ENCODE data around the gene COL7A1.

COL7A1 gene

GRCh38 chr3:48595075-48595525, at the start of gene COL7A1:
Gene COL7A1, minus strand, starts transcription at chr3:48595329. Its CDS starts 170 bp downstream, at chr3:48595159.
- TF ChIP-seq TARDBP (IDR thresholded peaks at IDR 0.05) (no peak), ELF4 (IDR thresholded peaks at IDR 0.05) (no peak), SP1 (IDR thresholded peaks at IDR 0.05) (no peak), L3MBTL2 (conservative IDR thresholded peaks at IDR 0.05) (no peak), SUZ12 (IDR thresholded peaks at IDR 0.05) (no peak), LEF1 (IDR thresholded peaks at IDR 0.05; ENCODE audit: borderline replicate concordance) (no peak), ARNT (IDR thresholded peaks at IDR 0.05) (no peak), CTBP1 (IDR thresholded peaks at IDR 0.05; ENCODE audit: borderline replicate concordance) (no peak), BHLHE40 (IDR thresholded peaks at IDR 0.05; ENCODE audit: borderline replicate concordance) (no peak), NFRKB (IDR thresholded peaks at IDR 0.05) (no peak), ZNF384 (IDR thresholded peaks at IDR 0.05) (no peak), FOXK2 (IDR thresholded peaks at IDR 0.05) (no peak), FOXM1 (IDR thresholded peaks at IDR 0.05; ENCODE audit: borderline replicate concordance) (no peak)
- TF ChIP-seq, protein P1, sequence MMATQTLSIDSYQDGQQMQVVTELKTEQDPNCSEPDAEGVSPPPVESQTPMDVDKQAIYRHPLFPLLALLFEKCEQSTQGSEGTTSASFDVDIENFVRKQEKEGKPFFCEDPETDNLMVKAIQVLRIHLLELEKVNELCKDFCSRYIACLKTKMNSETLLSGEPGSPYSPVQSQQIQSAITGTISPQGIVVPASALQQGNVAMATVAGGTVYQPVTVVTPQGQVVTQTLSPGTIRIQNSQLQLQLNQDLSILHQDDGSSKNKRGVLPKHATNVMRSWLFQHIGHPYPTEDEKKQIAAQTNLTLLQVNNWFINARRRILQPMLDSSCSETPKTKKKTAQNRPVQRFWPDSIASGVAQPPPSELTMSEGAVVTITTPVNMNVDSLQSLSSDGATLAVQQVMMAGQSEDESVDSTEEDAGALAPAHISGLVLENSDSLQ (IDR thresholded peaks at IDR 0.05), result no peak
- POLR2A ChIA-PET, result no interaction called here
- CTCF ChIA-PET, result interaction anchor here (0.6 kb wide), 1 partner anchor 163 kb away, joined by 3 read pairs; no protein-coding TSS in a partner anchor
- no peak for DNase-seq (ENCODE audit: extremely low spot score)

DNA sequence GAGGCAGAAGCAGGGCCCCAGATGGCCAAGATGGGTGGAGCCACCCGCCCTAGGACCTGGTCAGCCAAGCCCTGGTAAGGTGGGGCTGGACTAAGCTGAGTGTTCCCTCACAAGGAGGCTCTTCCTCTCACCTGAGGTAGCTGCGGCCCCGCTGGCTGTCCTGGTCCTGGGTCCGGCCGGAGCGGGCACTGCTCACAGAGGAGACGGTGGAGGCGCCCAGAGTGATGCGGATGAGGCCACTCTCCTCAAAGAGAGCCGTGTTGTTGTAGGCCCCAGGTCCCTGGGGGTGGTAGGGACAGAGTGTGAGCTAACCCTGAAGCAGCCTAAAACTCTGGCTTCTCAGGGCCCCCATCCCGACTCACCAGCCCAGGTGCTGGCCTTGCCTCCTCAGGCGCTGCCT, 47.5 kb upstream of the COL7A1 start:
- no peak for DNase-seq (ENCODE audit: extremely low spot score)
- ChIA-PET CTCF (no interaction called here), POLR2A (no interaction called here)
- TF ChIP-seq HDGF (IDR thresholded peaks at IDR 0.05; ENCODE audit: borderline replicate concordance) (no peak), ELF4 (IDR thresholded peaks at IDR 0.05) (no peak), LEF1 (IDR thresholded peaks at IDR 0.05; ENCODE audit: borderline replicate concordance) (no peak), FOXM1 (IDR thresholded peaks at IDR 0.05; ENCODE audit: borderline replicate concordance) (no peak), FOXA1 (IDR thresholded peaks at IDR 0.05) (no peak), NFRKB (IDR thresholded peaks at IDR 0.05) (no peak), SUZ12 (IDR thresholded peaks at IDR 0.05) (no peak)
- TF ChIP-seq, protein P1 (IDR thresholded peaks at IDR 0.05), result no peak

DNA sequence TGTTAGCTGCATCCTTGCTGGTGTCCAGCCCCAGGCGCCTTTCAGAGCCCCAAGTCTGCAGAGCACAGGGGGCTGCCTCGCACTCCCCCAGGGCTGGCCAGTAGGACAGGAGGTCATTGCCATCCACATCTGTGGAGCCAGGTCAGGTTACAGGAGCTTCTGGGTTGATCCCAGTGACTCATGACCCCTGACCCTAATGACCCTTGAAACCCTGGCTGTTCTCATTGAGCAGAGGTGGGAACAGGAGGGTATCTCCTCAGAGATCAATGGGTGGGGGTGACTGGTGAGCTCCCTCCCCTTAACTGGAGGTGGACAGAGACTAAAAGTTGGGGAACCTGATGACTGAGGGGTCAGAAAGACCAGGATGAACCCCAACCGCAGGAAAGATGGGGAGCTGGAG, 46.3 kb upstream of the COL7A1 start:
- CTCF ChIA-PET, result no interaction called here
- TF ChIP-seq, protein P1 (IDR thresholded peaks at IDR 0.05), result no peak
- TF ChIP-seq ZNF384 (IDR thresholded peaks at IDR 0.05) (no peak), SP1 (IDR thresholded peaks at IDR 0.05) (no peak), L3MBTL2 (conservative IDR thresholded peaks at IDR 0.05) (no peak)
- POLR2A ChIA-PET, result interaction anchor here (0.8 kb wide), 1 partner anchor 12 kb away, joined by 3 read pairs; no protein-coding TSS in a partner anchor
- no peak for DNase-seq (ENCODE audit: extremely low spot score)

DNA sequence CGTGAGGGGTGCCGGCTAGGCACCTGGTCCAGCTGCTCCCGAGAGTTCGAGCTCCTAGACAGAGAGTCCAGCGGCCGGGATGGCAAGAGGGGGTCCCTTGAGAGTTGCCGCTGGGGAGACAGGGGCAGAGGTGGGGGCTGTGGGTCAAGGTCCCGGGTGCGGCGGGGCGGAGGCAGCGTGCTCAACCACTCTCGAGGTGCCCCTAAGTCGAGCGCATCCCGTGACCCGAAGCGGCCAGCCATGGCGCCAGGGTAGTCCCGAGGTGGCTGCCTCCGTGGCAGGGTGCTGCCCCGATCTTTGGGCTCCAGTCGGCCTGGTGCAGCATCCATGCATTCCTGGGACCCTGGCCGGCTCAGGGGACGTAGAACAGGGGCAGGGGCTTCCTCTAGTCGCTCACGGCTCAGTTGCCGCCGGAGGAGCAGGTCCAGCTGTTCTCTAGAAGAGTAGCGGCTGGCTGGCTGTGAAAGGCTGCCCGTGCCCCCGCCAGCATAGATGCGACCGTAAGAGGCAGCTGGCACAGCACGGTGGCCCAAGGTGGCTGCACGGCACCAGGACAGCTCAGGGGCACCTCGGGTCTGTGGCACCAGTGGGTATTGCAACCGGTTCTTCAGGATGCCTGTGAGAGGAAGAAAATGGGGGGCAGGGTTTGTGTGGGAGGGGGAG, 44.9 kb upstream of the COL7A1 start:
- no peak for TF ChIP-seq LEF1 (IDR thresholded peaks at IDR 0.05; ENCODE audit: borderline replicate concordance)
- TF ChIP-seq L3MBTL2 (conservative IDR thresholded peaks at IDR 0.05), result no peak
- no peak for TF ChIP-seq FOXM1 (IDR thresholded peaks at IDR 0.05; ENCODE audit: borderline replicate concordance)
- TF ChIP-seq SUZ12 (IDR thresholded peaks at IDR 0.05), result no peak
- no peak for TF ChIP-seq TARDBP (IDR thresholded peaks at IDR 0.05)
- TF ChIP-seq FOXA1 (IDR thresholded peaks at IDR 0.05), result no peak
- no peak for TF ChIP-seq CTBP1 (IDR thresholded peaks at IDR 0.05; ENCODE audit: borderline replicate concordance)
- TF ChIP-seq ELF4 (IDR thresholded peaks at IDR 0.05), result no peak
- no peak for TF ChIP-seq ZNF384 (IDR thresholded peaks at IDR 0.05)
- no peak for TF ChIP-seq NFRKB (IDR thresholded peaks at IDR 0.05)
- TF ChIP-seq, protein P1 (IDR thresholded peaks at IDR 0.05), result no peak
- TF ChIP-seq BHLHE40 (IDR thresholded peaks at IDR 0.05; ENCODE audit: borderline replicate concordance), result no peak
- no peak for TF ChIP-seq FOXK2 (IDR thresholded peaks at IDR 0.05)
- no peak for TF ChIP-seq ARNT (IDR thresholded peaks at IDR 0.05)
- TF ChIP-seq SP1 (IDR thresholded peaks at IDR 0.05), result no peak
- no peak for TF ChIP-seq HDGF (IDR thresholded peaks at IDR 0.05; ENCODE audit: borderline replicate concordance)
- no peak for DNase-seq (ENCODE audit: extremely low spot score)
- POLR2A ChIA-PET, result interaction anchor here (1.4 kb wide), 1 partner anchor 9 kb away, joined by 6 read pairs; no protein-coding TSS in a partner anchor
- CTCF ChIA-PET, result no interaction called here

DNA sequence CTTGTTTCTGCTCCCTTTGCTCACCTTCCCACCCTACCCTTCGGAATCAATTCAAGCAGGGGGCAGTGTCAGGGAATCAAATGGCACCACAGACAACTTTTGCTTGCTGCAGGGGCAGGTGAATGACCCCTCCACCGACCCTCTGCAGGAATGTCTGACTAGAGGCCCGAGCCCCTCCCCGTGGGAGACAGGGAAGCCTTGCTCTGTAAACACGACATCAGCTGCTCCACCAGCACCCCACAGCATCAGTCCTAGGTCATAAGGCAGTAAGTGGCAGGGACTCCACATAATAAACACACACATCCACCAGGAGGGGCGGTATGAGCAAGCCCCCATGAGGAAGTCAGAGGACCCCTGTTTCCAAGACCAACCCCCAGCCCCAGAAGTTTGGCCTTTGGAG, 42.2 kb upstream of the COL7A1 start:
- ChIA-PET POLR2A (no interaction called here), CTCF (no interaction called here)
- DNase-seq (ENCODE audit: extremely low spot score), result no peak
- no peak for TF ChIP-seq NFRKB (IDR thresholded peaks at IDR 0.05)
- TF ChIP-seq CTBP1 (IDR thresholded peaks at IDR 0.05; ENCODE audit: borderline replicate concordance), result no peak
- TF ChIP-seq LEF1 (IDR thresholded peaks at IDR 0.05; ENCODE audit: borderline replicate concordance), result no peak
- no peak for TF ChIP-seq FOXM1 (IDR thresholded peaks at IDR 0.05; ENCODE audit: borderline replicate concordance)
- TF ChIP-seq L3MBTL2 (conservative IDR thresholded peaks at IDR 0.05), result no peak
- no peak for TF ChIP-seq FOXA1 (IDR thresholded peaks at IDR 0.05)
